Esophagus squamous epithelium (tissue), 5 donors: ENCODE data around the gene CD160. TPM values are rescaled to one million over a fixed set of nuclear protein-coding genes. Genes with fewer than 3 reads are reported as not detected.
"Not testable (repeated sequence)": the region's sequence is repeated elsewhere in the genome, so short reads cannot be mapped to it uniquely, and the experiment has no call there.

ENCODE experiments used
- DNase-seq: peaks from one replicate; lab custom pipeline; 2025; lab: John Stamatoyannopoulos, UW
- H3K27ac ChIP-seq, 4 donors: fragments of 200-600 bp; sonication (generic); one replicate each; pipeline ENCODE4 v1.5.1; 2016 to 2019; ENCODE audit warnings: mild to moderate bottlenecking in 1 of 4
- H3K27me3 ChIP-seq, 4 donors: fragments of 200-600 bp; sonication (generic); 1 replicate in 3 of 4; 2 replicates in 1 of 4; pipeline versions ENCODE4 v1.5.1 to v1.6.0; 2017 to 2021; ENCODE audit warnings: antibody characterized with exemption in 1 of 4
- H3K36me3 ChIP-seq, 3 donors: fragments of 200-600 bp; sonication (generic); one replicate each; pipeline ENCODE4 v1.5.1; 2016 to 2019
- H3K4me1 ChIP-seq, 3 donors: fragments of 200-600 bp; sonication (generic); one replicate each; pipeline ENCODE4 v1.5.1; 2017 to 2019
- H3K4me3 ChIP-seq, 4 donors: fragments of 200-600 bp; sonication (generic); 1 replicate in 3 of 4; 2 replicates in 1 of 4; pipeline ENCODE4 v1.5.1; 2016 to 2019; ENCODE audit warnings: mild to moderate bottlenecking in 2 of 4, moderate library complexity in 1 of 4
- H3K9me3 ChIP-seq, 3 donors: fragments of 200-600 bp; sonication (generic); one replicate each; pipeline ENCODE4 v1.5.1; 2016 to 2019
- CTCF ChIP-seq, 6 experiments: fragments of 450-650 bp in 4 of 6; fragments of 200-600 bp in 2 of 6; sonication (generic) in 2 of 6; IDR thresholded peaks; one replicate each; pipeline ENCODE4 v1.5.1; 2016 to 2019; ENCODE audit warnings: antibody characterized with exemption in 6 of 6, mild to moderate bottlenecking in 4 of 6, moderate library complexity in 4 of 6
- POLR2A ChIP-seq, 4 donors: fragments of 450-650 bp; IDR thresholded peaks; one replicate each; pipeline ENCODE4 v1.6.1; 2017; ENCODE audit warnings: antibody characterized with exemption in 4 of 4, mild to moderate bottlenecking in 4 of 4, moderate library complexity in 3 of 4
- WGBS, 2 donors: methylation state at CpG; one replicate each; pipeline ENCODE4 v1.1.5; 2018; 5-methylcytosine and 5-hydroxymethylcytosine counted together
- intact Hi-C: fragments of 100-400 bp; cut with DNase I; formaldehyde crosslinking; loops from one replicate; pipeline ENCODE4 v1.15.0; 2022
- total RNA-seq, 4 donors: library from RNA; depleted of rRNA; stranded (reverse); fragments of >200 nt; gene quantifications; one replicate each; pipeline ENCODE4 v1.1.0, GENCODE V29; 2016
- donor health status: DM: yes; HTN: yes; CAD: no.

Gene CD160
- total RNA-seq, 4 donors from 2014 or later, result not detected

GRCh38 chr1:145759721-145760120 is 40.4 kb downstream of the CD160 start:
- intact Hi-C loops, result no loop called here
- Histone ChIP-seq H3K27ac (no peak overlapping the region), H3K4me1 (no peaks in the 10 kb centered on the region), H3K27me3 (no peaks in the 10 kb centered on the region), H3K36me3 (peaks cover 0 to 84% (median 0%) of the 10 kb centered on the region in 3 donors), H3K4me3 (no peak overlapping the region), H3K9me3 (no peaks in the 10 kb centered on the region)
- TF ChIP-seq CTCF (IDR thresholded peaks at IDR 0.05), result no peak
- no peak for TF ChIP-seq POLR2A (IDR thresholded peaks at IDR 0.05)
- 70 to 88% methylated on average over 1 of the region's 1 CpG for WGBS, 2 donors
- DNase-seq, result no peak

GRCh38 chr1:145760395-145760949 is 41.2 kb downstream of the CD160 start:
- 92% methylated on average over 3 to 4 of the region's 4 CpGs for WGBS, 2 donors
- H3K27me3 ChIP-seq, H3K4me3 ChIP-seq, H3K4me1 ChIP-seq, H3K27ac ChIP-seq, intact Hi-C loops, H3K9me3 ChIP-seq, DNase-seq: not testable (repeated sequence)
- H3K36me3 ChIP-seq, result peaks cover 0 to 78% (median 0%) of the 10 kb centered on the region in 3 donors

- DNase-seq, intact Hi-C loops, H3K27me3 ChIP-seq, H3K4me1 ChIP-seq, H3K4me3 ChIP-seq, H3K27ac ChIP-seq, H3K9me3 ChIP-seq: not testable (repeated sequence)
- WGBS, 2 donors, result 95 to 98% methylated on average over 5 to 10 of the region's 11 CpGs
- H3K36me3 ChIP-seq, result peaks cover 0 to 71% (median 0%) of the 10 kb centered on the region in 3 donors
Measured at GRCh38 chr1:145761498-145761897, 42.2 kb downstream of the CD160 start.

GRCh38 chr1:145762001-145762400 is 42.7 kb downstream of the CD160 start:
- H3K4me1 ChIP-seq, intact Hi-C loops, H3K27ac ChIP-seq, H3K4me3 ChIP-seq, H3K9me3 ChIP-seq, DNase-seq, H3K27me3 ChIP-seq: not testable (repeated sequence)
- H3K36me3 ChIP-seq, result peaks cover 0 to 71% (median 3%) of the 10 kb centered on the region in 3 donors
- WGBS, 2 donors, result 90 to 95% methylated on average over 2 of the region's 2 CpGs

GRCh38 chr1:145764231-145764940 is 45.1 kb downstream of the CD160 start:
- WGBS, 2 donors, result no CpG with 5 or more reads among the region's 52 CpGs
- DNase-seq, intact Hi-C loops, H3K27ac ChIP-seq, H3K4me3 ChIP-seq, H3K4me1 ChIP-seq, H3K9me3 ChIP-seq, H3K27me3 ChIP-seq: not testable (repeated sequence)
- peaks cover 0 to 71% (median 4%) of the 10 kb centered on the region in 3 donors for H3K36me3 ChIP-seq

- intact Hi-C loops, result not testable (repeated sequence)
Measured at GRCh38 chr1:145765127-145765526, 45.8 kb downstream of the CD160 start.

GRCh38 chr1:145765585-145766360 is 46.5 kb downstream of the CD160 start:
- H3K27ac ChIP-seq, H3K9me3 ChIP-seq, DNase-seq, H3K27me3 ChIP-seq, intact Hi-C loops, H3K4me3 ChIP-seq, H3K4me1 ChIP-seq: not testable (repeated sequence)
- WGBS, 2 donors, result 90 to 92% methylated on average over 2 to 5 of the region's 5 CpGs
- peaks cover 0 to 82% (median 4%) of the 10 kb centered on the region in 3 donors for H3K36me3 ChIP-seq

More at GRCh38 chr1:145765127-145765526, 45.8 kb downstream of the CD160 start:
- DNase-seq, H3K4me1 ChIP-seq, H3K27me3 ChIP-seq, H3K27ac ChIP-seq, H3K9me3 ChIP-seq, H3K4me3 ChIP-seq: not testable (repeated sequence)
- H3K36me3 ChIP-seq, result peaks cover 0 to 76% (median 4%) of the 10 kb centered on the region in 3 donors
- 100% methylated on average over 1 of the region's 3 CpGs for WGBS, 2 donors

GRCh38 chr1:145766926-145767325 is 47.6 kb downstream of the CD160 start:
- H3K9me3 ChIP-seq, H3K4me3 ChIP-seq, H3K27me3 ChIP-seq, H3K4me1 ChIP-seq, H3K27ac ChIP-seq, intact Hi-C loops, DNase-seq: not testable (repeated sequence)
- WGBS, 2 donors, result no CpG with 5 or more reads among the region's 29 CpGs
- peaks cover 4 to 82% (median 9%) of the 10 kb centered on the region in 3 donors for H3K36me3 ChIP-seq

GRCh38 chr1:145768004-145768403 is 48.7 kb downstream of the CD160 start:
- 91 to 94% methylated on average over 9 to 10 of the region's 10 CpGs for WGBS, 2 donors
- intact Hi-C loops, DNase-seq: not testable (repeated sequence)

More at GRCh38 chr1:145768004-145768403, 48.7 kb downstream of the CD160 start:
- H3K27me3 ChIP-seq, H3K27ac ChIP-seq, H3K4me1 ChIP-seq, H3K4me3 ChIP-seq, H3K9me3 ChIP-seq: not testable (repeated sequence)
- H3K36me3 ChIP-seq, result peaks cover 4 to 82% (median 9%) of the 10 kb centered on the region in 3 donors
